Effector memory CD4-positive, alpha-beta T cell (primary cell): ENCODE measurements around the gene ARHGEF3.
"Not testable (repeated sequence)": the region's sequence is repeated elsewhere in the genome, so short reads cannot be mapped to it uniquely, and the experiment has no call there.

Experiments used
- DNase-seq, 3 donors: peaks; one replicate each; pipeline ENCODE4 v3.0.0-alpha.2; 2020
- H3K27ac ChIP-seq: 2 replicates; pipeline ENCODE4 v1.7.0; 2013; ENCODE audit warnings: mild to moderate bottlenecking, low read length, moderate library complexity; ENCODE audit not compliant: insufficient read depth, poor library complexity, severe bottlenecking
- H3K27me3 ChIP-seq: replicated peaks from 2 replicates; pipeline ENCODE4 v1.7.0; 2013; ENCODE audit warnings: mild to moderate bottlenecking, low read length; ENCODE audit not compliant: insufficient read depth, control insufficient read depth, poor library complexity, severe bottlenecking
- H3K36me3 ChIP-seq: 2 replicates; pipeline ENCODE4 v1.7.0; 2013; ENCODE audit warnings: mild to moderate bottlenecking, low read length, moderate library complexity; ENCODE audit not compliant: control insufficient read depth, insufficient read depth
- H3K4me1 ChIP-seq: 2 replicates; pipeline ENCODE4 v1.7.0; 2013; ENCODE audit warnings: low read length, mild to moderate bottlenecking; ENCODE audit not compliant: control insufficient read depth, insufficient read depth, poor library complexity, severe bottlenecking
- H3K4me3 ChIP-seq: 2 replicates; pipeline ENCODE4 v1.7.0; 2013; ENCODE audit warnings: low read length, low read depth, mild to moderate bottlenecking; ENCODE audit not compliant: insufficient read depth, poor library complexity, severe bottlenecking
- H3K9me3 ChIP-seq: 2 replicates; pipeline ENCODE4 v1.7.0; 2013; ENCODE audit warnings: mild to moderate bottlenecking, low read length, moderate library complexity; ENCODE audit not compliant: control insufficient read depth

The ARHGEF3 gene

GRCh38 chr3:56702490-56703315 is 99.0 kb downstream of the ARHGEF3 start:
- Histone ChIP-seq H3K36me3 (no peaks in the 10 kb centered on the region), H3K9me3 (no peaks in the 10 kb centered on the region), H3K4me3 (no peak overlapping the region), H3K27me3 (no peaks in the 10 kb centered on the region), H3K4me1 (peaks cover 4% of the 10 kb centered on the region), H3K27ac (no peak overlapping the region)
- peak; percentile 12 to 49 (median 13) for DNase-seq

- no peak overlapping the region for H3K27ac ChIP-seq
- H3K4me1 ChIP-seq, result peaks cover 4% of the 10 kb centered on the region
- H3K27me3 ChIP-seq, result no peaks in the 10 kb centered on the region
- no peak overlapping the region for H3K4me3 ChIP-seq
- no peaks in the 10 kb centered on the region for H3K9me3 ChIP-seq
- H3K36me3 ChIP-seq, result no peaks in the 10 kb centered on the region
- DNase-seq, result no peak
These were observed 101.6 kb downstream of the ARHGEF3 start for GRCh38 chr3:56700151-56700550.

GRCh38 chr3:56694867-56695683 is 106.7 kb downstream of the ARHGEF3 start:
- Histone ChIP-seq H3K9me3 (no peaks in the 10 kb centered on the region), H3K4me3 (no peak overlapping the region), H3K27ac (peak overlapping the region; percentile 18), H3K27me3 (no peaks in the 10 kb centered on the region), H3K36me3 (no peaks in the 10 kb centered on the region), H3K4me1 (peaks cover 16% of the 10 kb centered on the region)
- no peak for DNase-seq

GRCh38 chr3:56693750-56694149 is 108.0 kb downstream of the ARHGEF3 start:
- no peak for DNase-seq

GRCh38 chr3:56692520-56693433 is 109.0 kb downstream of the ARHGEF3 start:
- Histone ChIP-seq H3K4me1 (peaks cover 16% of the 10 kb centered on the region), H3K4me3 (peak overlapping the region; percentile 37)
- H3K27me3 ChIP-seq, H3K36me3 ChIP-seq, H3K9me3 ChIP-seq, H3K27ac ChIP-seq, DNase-seq: not testable (repeated sequence)

More at GRCh38 chr3:56693750-56694149, 108.0 kb downstream of the ARHGEF3 start:
- Histone ChIP-seq H3K4me1 (peaks cover 16% of the 10 kb centered on the region), H3K9me3 (no peaks in the 10 kb centered on the region), H3K36me3 (no peaks in the 10 kb centered on the region), H3K27me3 (no peaks in the 10 kb centered on the region), H3K27ac (no peak overlapping the region), H3K4me3 (no peak overlapping the region)

GRCh38 chr3:56692001-56692365 is 109.8 kb downstream of the ARHGEF3 start:
- not testable (repeated sequence) for H3K27ac ChIP-seq, H3K4me3 ChIP-seq, H3K36me3 ChIP-seq, H3K9me3 ChIP-seq, H3K27me3 ChIP-seq, DNase-seq
- H3K4me1 ChIP-seq, result peaks cover 16% of the 10 kb centered on the region

- Histone ChIP-seq H3K9me3 (no peaks in the 10 kb centered on the region), H3K4me3 (no peak overlapping the region), H3K4me1 (peaks cover 16% of the 10 kb centered on the region), H3K27ac (no peak overlapping the region), H3K27me3 (no peaks in the 10 kb centered on the region), H3K36me3 (no peaks in the 10 kb centered on the region)
- no peak for DNase-seq
These were observed 110.4 kb downstream of the ARHGEF3 start for GRCh38 chr3:56691165-56692000.

GRCh38 chr3:56689303-56689702 is 112.4 kb downstream of the ARHGEF3 start:
- no peak overlapping the region for H3K4me3 ChIP-seq
- no peaks in the 10 kb centered on the region for H3K36me3 ChIP-seq
- no peaks in the 10 kb centered on the region for H3K27me3 ChIP-seq
- no peak overlapping the region for H3K27ac ChIP-seq
- H3K4me1 ChIP-seq, result peaks cover 10% of the 10 kb centered on the region
- no peak for DNase-seq
- H3K9me3 ChIP-seq, result no peaks in the 10 kb centered on the region

- no peak for DNase-seq
- H3K9me3 ChIP-seq, result no peaks in the 10 kb centered on the region
- H3K27ac ChIP-seq, result no peak overlapping the region
These were observed 113.6 kb downstream of the ARHGEF3 start for GRCh38 chr3:56688191-56688590.

More at GRCh38 chr3:56688191-56688590, 113.6 kb downstream of the ARHGEF3 start:
- no peak overlapping the region for H3K4me3 ChIP-seq
- H3K4me1 ChIP-seq, result no peaks in the 10 kb centered on the region
- H3K36me3 ChIP-seq, result no peaks in the 10 kb centered on the region
- no peaks in the 10 kb centered on the region for H3K27me3 ChIP-seq
